HEK293 (cell line): Measurements from ENCODE around the gene PTPDC1.

Experiments
- CTCF ChIA-PET: fragments of 350-600 bp; formaldehyde crosslinking; extraction: SDS; loops from one replicate; lab custom pipeline; 2021; ENCODE audit warnings: antibody characterized with exemption; lab: Yijun Ruan, JAX
- POLR2A ChIA-PET: fragments of 300-600 bp; formaldehyde crosslinking; extraction: SDS; loops from one replicate; lab custom pipeline; 2020; ENCODE audit warnings: antibody characterized with exemption, inconsistent platforms; lab: Yijun Ruan, JAX
- H3K27ac ChIP-seq: fragments of 200-500 bp; sonication (Bioruptor generic); 2 replicates; pipeline ENCODE4 v1.5.1; 2014; ENCODE audit warnings: low read depth, low read length, control low read depth, inconsistent platforms; ENCODE audit errors: extremely low read depth
- H3K36me3 ChIP-seq, 2 experiments: fragments of 200-500 bp in 1 of 2; sonication (Bioruptor generic) in 1 of 2; 1 replicate in 1 of 2; 2 replicates in 1 of 2; pipeline ENCODE4 v1.5.1; 2014 to 2017; ENCODE audit warnings: inconsistent platforms in 2 of 2, low read length in 2 of 2; ENCODE audit not compliant: control insufficient read depth in 2 of 2, insufficient read depth in 1 of 2
- H3K4me1 ChIP-seq: fragments of 200-500 bp; sonication (Bioruptor generic); 2 replicates; pipeline ENCODE4 v1.5.1; 2014; ENCODE audit warnings: mild to moderate bottlenecking, low read length, inconsistent platforms; ENCODE audit not compliant: control insufficient read depth, insufficient read depth
- H3K4me3 ChIP-seq: 2 replicates; pipeline ENCODE4 v1.5.1; 2011; ENCODE audit warnings: low read depth, mild to moderate bottlenecking, control low read depth, low read length, moderate library complexity
- H3K9me3 ChIP-seq: fragments of 200-500 bp; sonication (Bioruptor generic); 2 replicates; pipeline ENCODE4 v1.5.1; 2014; ENCODE audit warnings: low read depth, low read length, inconsistent platforms; ENCODE audit not compliant: control insufficient read depth, insufficient read depth
- GLI4 ChIP-seq: fragments of 450-650 bp; formaldehyde crosslinking; IDR thresholded peaks from 2 replicates; pipeline ENCODE4 v1.5.1; 2016; ENCODE audit warnings: missing biosample characterization, missing genetic modification characterization
- KLF10 ChIP-seq: fragments of 450-650 bp; IDR thresholded peaks from 2 replicates; pipeline ENCODE4 v1.5.1; 2018; ENCODE audit warnings: missing biosample characterization, mild to moderate bottlenecking, missing genetic modification characterization
- OSR2 ChIP-seq: fragments of 450-650 bp; formaldehyde crosslinking; IDR thresholded peaks from 2 replicates; pipeline ENCODE4 v1.5.1; 2016; ENCODE audit warnings: missing biosample characterization, missing genetic modification characterization
- PATZ1 ChIP-seq: fragments of 450-650 bp; formaldehyde crosslinking; IDR thresholded peaks from 2 replicates; pipeline ENCODE4 v1.5.1; 2016; ENCODE audit warnings: missing biosample characterization, missing genetic modification characterization
- PRDM1 ChIP-seq: fragments of 450-650 bp; formaldehyde crosslinking; IDR thresholded peaks from 2 replicates; pipeline ENCODE4; 2016; ENCODE audit warnings: missing biosample characterization, missing genetic modification characterization
- PRDM6 ChIP-seq: fragments of 450-650 bp; formaldehyde crosslinking; IDR thresholded peaks from 2 replicates; pipeline ENCODE4 v1.5.1; 2017; ENCODE audit warnings: missing biosample characterization, missing genetic modification characterization
- SP3 ChIP-seq: fragments of 450-650 bp; formaldehyde crosslinking; IDR thresholded peaks from 2 replicates; pipeline ENCODE4 v1.5.1; 2016; ENCODE audit warnings: missing biosample characterization, missing genetic modification characterization
- ZBTB20 ChIP-seq: fragments of 450-650 bp; formaldehyde crosslinking; IDR thresholded peaks from 2 replicates; pipeline ENCODE4 v1.5.1; 2016; ENCODE audit warnings: missing biosample characterization, missing genetic modification characterization
- ZBTB6 ChIP-seq: fragments of 450-650 bp; formaldehyde crosslinking; IDR thresholded peaks from 2 replicates; pipeline ENCODE4 v1.5.1; 2017; ENCODE audit warnings: missing biosample characterization, missing genetic modification characterization
- ZNF140 ChIP-seq: fragments of 450-650 bp; formaldehyde crosslinking; IDR thresholded peaks from 2 replicates; pipeline ENCODE4 v1.5.1; 2016; ENCODE audit warnings: missing biosample characterization, missing genetic modification characterization
- ZNF157 ChIP-seq: fragments of 450-650 bp; formaldehyde crosslinking; IDR thresholded peaks from 2 replicates; pipeline ENCODE4 v1.5.1; 2016; ENCODE audit warnings: missing biosample characterization, missing genetic modification characterization
- ZNF169 ChIP-seq: fragments of 450-650 bp; formaldehyde crosslinking; IDR thresholded peaks from 2 replicates; pipeline ENCODE4 v1.5.1; 2016; ENCODE audit warnings: missing biosample characterization, missing genetic modification characterization
- ZNF350 ChIP-seq: fragments of 450-650 bp; formaldehyde crosslinking; IDR thresholded peaks from 2 replicates; pipeline ENCODE4 v1.5.0; 2017; ENCODE audit warnings: missing biosample characterization, mild to moderate bottlenecking, missing genetic modification characterization
- ZNF404 ChIP-seq: fragments of 450-650 bp; formaldehyde crosslinking; IDR thresholded peaks from 2 replicates; pipeline ENCODE4 v1.5.1; 2017; ENCODE audit warnings: missing biosample characterization, missing genetic modification characterization
- ZNF416 ChIP-seq: fragments of 450-650 bp; formaldehyde crosslinking; IDR thresholded peaks from 2 replicates; pipeline ENCODE4 v1.5.1; 2016; ENCODE audit warnings: missing biosample characterization, missing genetic modification characterization
- ZNF473 ChIP-seq: fragments of 450-650 bp; formaldehyde crosslinking; IDR thresholded peaks from 2 replicates; pipeline ENCODE4 v1.5.1; 2017; ENCODE audit warnings: missing biosample characterization, missing genetic modification characterization
- ZNF48 ChIP-seq: fragments of 450-650 bp; formaldehyde crosslinking; IDR thresholded peaks from 2 replicates; pipeline ENCODE4 v1.5.1; 2016; ENCODE audit warnings: missing biosample characterization, missing genetic modification characterization
- ZNF558 ChIP-seq: fragments of 450-650 bp; formaldehyde crosslinking; IDR thresholded peaks from 2 replicates; pipeline ENCODE4 v1.5.1; 2016; ENCODE audit warnings: missing biosample characterization, missing genetic modification characterization
- ZNF560 ChIP-seq: fragments of 450-650 bp; formaldehyde crosslinking; IDR thresholded peaks from 2 replicates; pipeline ENCODE4 v1.5.1; 2017; ENCODE audit warnings: missing biosample characterization, missing genetic modification characterization, borderline replicate concordance
- ZNF623 ChIP-seq: fragments of 450-650 bp; formaldehyde crosslinking; IDR thresholded peaks from 2 replicates; pipeline ENCODE4 v1.5.1; 2016; ENCODE audit warnings: missing biosample characterization, missing genetic modification characterization
- ZNF701 ChIP-seq: fragments of 450-650 bp; formaldehyde crosslinking; IDR thresholded peaks from 2 replicates; pipeline ENCODE4 v1.5.1; 2016; ENCODE audit warnings: missing biosample characterization, missing genetic modification characterization
- ZNF76 ChIP-seq: fragments of 450-650 bp; formaldehyde crosslinking; IDR thresholded peaks from 2 replicates; pipeline ENCODE4; 2016; ENCODE audit warnings: low read depth, missing biosample characterization, missing genetic modification characterization, borderline replicate concordance
- ZNF768 ChIP-seq: fragments of 450-650 bp; formaldehyde crosslinking; IDR thresholded peaks from 2 replicates; pipeline ENCODE4 v1.5.1; 2018; ENCODE audit warnings: missing biosample characterization, mild to moderate bottlenecking, missing genetic modification characterization
- ZNF777 ChIP-seq: fragments of 450-650 bp; formaldehyde crosslinking; IDR thresholded peaks from 2 replicates; pipeline ENCODE4 v1.5.1; 2017; ENCODE audit warnings: missing biosample characterization, missing genetic modification characterization, borderline replicate concordance
- ZSCAN30 ChIP-seq: fragments of 450-650 bp; IDR thresholded peaks from 2 replicates; pipeline ENCODE4 v1.5.1; 2018; ENCODE audit warnings: missing biosample characterization, mild to moderate bottlenecking, missing genetic modification characterization, moderate library complexity
- TF ChIP-seq, protein P1 (sequence below): fragments of 450-650 bp; formaldehyde crosslinking; optimal IDR thresholded peaks from 2 replicates; pipeline ENCODE3; 2016; ENCODE audit warnings: missing biosample characterization, mild to moderate bottlenecking, missing genetic modification characterization

Gene PTPDC1

DNA sequence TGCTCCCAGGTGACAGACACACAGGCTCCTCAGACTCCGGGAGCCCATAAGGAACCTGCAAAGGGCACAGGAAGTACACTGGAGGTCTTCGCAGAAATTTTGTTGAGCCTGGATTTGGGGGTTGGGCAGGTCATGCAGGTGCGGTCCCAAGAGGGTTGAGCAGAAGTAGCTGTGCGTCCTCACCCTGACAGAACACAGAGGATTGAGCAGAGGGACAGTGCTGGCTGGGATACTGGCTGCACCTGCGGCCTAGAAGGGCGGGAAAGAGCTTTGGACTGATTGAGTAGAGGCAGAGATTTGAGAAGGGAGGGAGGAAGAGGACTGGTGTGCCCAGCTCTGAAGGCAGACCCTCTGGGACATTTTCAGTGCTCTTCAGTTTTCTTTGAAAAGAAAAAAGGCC lies 65.4 kb downstream of the PTPDC1 start:
- H3K27ac ChIP-seq, result no peak overlapping the region
- POLR2A ChIA-PET, result no interaction called here
- H3K4me1 ChIP-seq, result no peaks in the 10 kb centered on the region
- TF ChIP-seq ZNF473 (tag by site-specific recombination), result no peak
- TF ChIP-seq ZNF701 (tag by site-specific recombination), result no peak
- no peak for TF ChIP-seq ZNF404 (tag by site-specific recombination)
- TF ChIP-seq ZBTB20 (tag by site-specific recombination), result no peak
- TF ChIP-seq ZNF623 (tag by site-specific recombination), result no peak
- no peak for TF ChIP-seq PRDM1 (tag by site-specific recombination)
- TF ChIP-seq ZNF76 (tag by site-specific recombination), result no peak
- TF ChIP-seq GLI4 (tag by site-specific recombination), result no peak
- TF ChIP-seq SP3 (tag by site-specific recombination), result no peak
- no peak for TF ChIP-seq ZNF777
- no peak for TF ChIP-seq ZNF140 (tag by site-specific recombination)
- TF ChIP-seq ZNF157 (tag by site-specific recombination), result no peak
- TF ChIP-seq ZNF48, result no peak
- no peak for TF ChIP-seq PRDM6 (tag by site-specific recombination)
- no peak for TF ChIP-seq ZNF169
- TF ChIP-seq KLF10, result no peak
- no peak for TF ChIP-seq ZBTB6
- TF ChIP-seq PATZ1 (tag by site-specific recombination), result no peak
- TF ChIP-seq ZSCAN30, result no peak
- TF ChIP-seq ZNF558 (tag by site-specific recombination), result no peak
- no peak overlapping the region for H3K4me3 ChIP-seq
- no peaks in the 10 kb centered on the region for H3K9me3 ChIP-seq
- CTCF ChIA-PET, result interaction anchor here (0.6 to 0.7 kb wide), 2 partner anchors 83 to 136 kb away, joined by 3 read pairs; no protein-coding TSS in a partner anchor
- H3K36me3 ChIP-seq, result no peaks in the 10 kb centered on the region

GRCh38 chr9:94150279-94150828 lies 66.1 kb downstream of the PTPDC1 start:
- TF ChIP-seq, protein P1, sequence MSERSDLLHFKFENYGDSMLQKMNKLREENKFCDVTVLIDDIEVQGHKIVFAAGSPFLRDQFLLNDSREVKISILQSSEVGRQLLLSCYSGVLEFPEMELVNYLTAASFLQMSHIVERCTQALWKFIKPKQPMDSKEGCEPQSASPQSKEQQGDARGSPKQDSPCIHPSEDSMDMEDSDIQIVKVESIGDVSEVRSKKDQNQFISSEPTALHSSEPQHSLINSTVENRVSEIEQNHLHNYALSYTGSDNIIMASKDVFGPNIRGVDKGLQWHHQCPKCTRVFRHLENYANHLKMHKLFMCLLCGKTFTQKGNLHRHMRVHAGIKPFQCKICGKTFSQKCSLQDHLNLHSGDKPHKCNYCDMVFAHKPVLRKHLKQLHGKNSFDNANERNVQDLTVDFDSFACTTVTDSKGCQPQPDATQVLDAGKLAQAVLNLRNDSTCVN (tag by site-specific recombination), result no peak
- no peak for TF ChIP-seq OSR2 (tag by site-specific recombination)
- no peak for TF ChIP-seq ZNF416 (tag by site-specific recombination)
- no peak for TF ChIP-seq ZNF350 (tag by site-specific recombination)
- TF ChIP-seq ZNF768, result no peak
- TF ChIP-seq ZNF560, result no peak
- no peak overlapping the region for H3K27ac ChIP-seq
- H3K4me3 ChIP-seq, result no peak overlapping the region
- H3K4me1 ChIP-seq, result no peaks in the 10 kb centered on the region
- no peaks in the 10 kb centered on the region for H3K36me3 ChIP-seq
- no peaks in the 10 kb centered on the region for H3K9me3 ChIP-seq
- ChIA-PET POLR2A (no interaction called here), CTCF (interaction anchor here (0.6 kb wide), 1 partner anchor 82 kb away, joined by 3 read pairs; no protein-coding TSS in a partner anchor)
